Endodermal cell (in vitro differentiated cells): ENCODE data around the gene CCNA2. TPM values are rescaled to one million over a fixed set of nuclear protein-coding genes. Genes with fewer than 3 reads are reported as not detected.

ENCODE experiments used
- DNase-seq: peaks from one replicate; pipeline ENCODE4 v3.0.0-alpha.2; 2017
- H3K27ac ChIP-seq: 2 replicates; pipeline ENCODE4 v1.5.1; 2013; ENCODE audit warnings: mild to moderate bottlenecking, low read depth, low read length, moderate library complexity
- H3K27me3 ChIP-seq: 2 replicates; pipeline ENCODE4 v1.6.1; 2013; ENCODE audit warnings: mild to moderate bottlenecking, low read length, moderate library complexity; ENCODE audit not compliant: insufficient read depth, control insufficient read depth, poor library complexity, severe bottlenecking
- H3K36me3 ChIP-seq: 2 replicates; pipeline ENCODE4 v1.7.0; 2013; ENCODE audit warnings: mild to moderate bottlenecking, low read length, moderate library complexity; ENCODE audit not compliant: control insufficient read depth, insufficient read depth
- H3K4me1 ChIP-seq: one replicate; pipeline ENCODE4 v1.7.0; 2013; ENCODE audit warnings: low read length; ENCODE audit not compliant: control insufficient read depth, insufficient read depth
- H3K4me3 ChIP-seq: 2 replicates; pipeline ENCODE4 v1.5.1; 2013; ENCODE audit warnings: mild to moderate bottlenecking, low read length, moderate library complexity
- H3K9ac ChIP-seq: 2 replicates; pipeline ENCODE4 v1.6.1; 2013; ENCODE audit warnings: mild to moderate bottlenecking, low read length, moderate library complexity; ENCODE audit not compliant: poor library complexity, severe bottlenecking; ENCODE audit errors: extremely low read depth
- H3K9me3 ChIP-seq: 2 replicates; pipeline ENCODE4 v1.6.1; 2013; ENCODE audit warnings: mild to moderate bottlenecking, low read length, moderate library complexity; ENCODE audit not compliant: control insufficient read depth
- H3K27ac Mint-ChIP-seq: 2 replicates; pipeline ENCODE4 v1.8.0; 2020; ENCODE audit warnings: mixed read lengths
- H3K27me3 Mint-ChIP-seq: 2 replicates; pipeline ENCODE4 v1.8.0; 2021; ENCODE audit warnings: mild to moderate bottlenecking, mixed read lengths; ENCODE audit not compliant: insufficient read depth
- H3K36me3 Mint-ChIP-seq: 2 replicates; pipeline ENCODE4 v1.8.0; 2020; ENCODE audit warnings: low read depth, mixed read lengths
- H3K4me1 Mint-ChIP-seq: 2 replicates; pipeline ENCODE4 v1.8.0; 2020; ENCODE audit warnings: mixed read lengths
- H3K4me3 Mint-ChIP-seq: 2 replicates; pipeline ENCODE4 v1.8.0; 2020; ENCODE audit warnings: mild to moderate bottlenecking, moderate library complexity, mixed read lengths
- H3K9me3 Mint-ChIP-seq: 2 replicates; pipeline ENCODE4 v1.8.0; 2020; ENCODE audit warnings: mild to moderate bottlenecking, mixed read lengths
- WGBS, 2 experiments: methylation state at CpG; one replicate each; pipeline versions ENCODE4 v1.1.5 to v1.1.7; 2013; ENCODE audit warnings: missing lambda C conversion rate in 2 of 2, mixed read lengths in 1 of 2; ENCODE audit not compliant: insufficient coverage in 1 of 2, insufficient read length in 1 of 2; 5-methylcytosine and 5-hydroxymethylcytosine counted together
- long read RNA-seq, 4 experiments: library from polyadenylated mRNA in 2 of 4; library from RNA in 1 of 4; library from capped mRNA in 1 of 4; stranded (forward) in 3 of 4; unstranded in 1 of 4; transcript quantifications; one replicate each; pipeline ENCODE4 v2.0.0, GENCODE V29; 2020 to 2021; ENCODE audit warnings: inconsistent platforms in 1 of 4
- polyA plus RNA-seq, 2 experiments: library from polyadenylated mRNA; stranded (reverse); fragments of 50-300 nt; gene quantifications; one replicate each; pipeline ENCODE4 v1.2.3, GENCODE V29; 2013
- total RNA-seq, 2 donors: library from RNA; stranded (reverse); fragmentation: NEBNext Ultra II Directional in 1 of 2; extraction: Animal tissue kit (Norgen Biotek cat#: 25700) in 1 of 2; gene quantifications; 2 replicates in 1 of 2; 3 replicates in 1 of 2; pipeline ENCODE4 v1.2.1, GENCODE V29; 2021
- TF ChIP-seq, protein P1 (sequence below): fragments of 200-600 bp; sonication (generic); conservative IDR thresholded peaks from 2 replicates; pipeline ENCODE4 v1.5.0; 2021; ENCODE audit warnings: antibody characterized with exemption, mild to moderate bottlenecking

Gene CCNA2
- total RNA-seq: 10 to 100 TPM; 62.8 to 82.2 TPM
- 98.1 TPM for polyA plus RNA-seq (2013, experiment 1 of 2)
- polyA plus RNA-seq (2013, experiment 2 of 2): 103 TPM
- long read RNA-seq, experiment 1, transcript CCNA2-201 (8 exons, 2,797 nt): major isoform, 49 of 75 reads
- long read RNA-seq, experiment 1, partial matches to known transcripts: 10 of 75 reads
- long read RNA-seq, experiment 1, other reads (novel, unspliced or antisense): 16 of 75 reads
- long read RNA-seq, experiment 2, transcript CCNA2-201 (8 exons, 2,797 nt): major isoform, 165 of 176 reads
- long read RNA-seq, experiment 2, partial matches to known transcripts: 7 of 176 reads
- long read RNA-seq, experiment 2, other reads (novel, unspliced or antisense): 4 of 176 reads
- long read RNA-seq, experiment 3, transcript CCNA2-201 (8 exons, 2,797 nt): major isoform, 733 of 824 reads
- long read RNA-seq, experiment 3, partial matches to known transcripts: 81 of 824 reads
- long read RNA-seq, experiment 3, other reads (novel, unspliced or antisense): 10 of 824 reads
- long read RNA-seq, experiment 4, transcript CCNA2-201 (8 exons, 2,797 nt): major isoform, 80 of 95 reads
- long read RNA-seq, experiment 4, partial matches to known transcripts: 3 of 95 reads
- long read RNA-seq, experiment 4, other reads (novel, unspliced or antisense): 12 of 95 reads

DNA sequence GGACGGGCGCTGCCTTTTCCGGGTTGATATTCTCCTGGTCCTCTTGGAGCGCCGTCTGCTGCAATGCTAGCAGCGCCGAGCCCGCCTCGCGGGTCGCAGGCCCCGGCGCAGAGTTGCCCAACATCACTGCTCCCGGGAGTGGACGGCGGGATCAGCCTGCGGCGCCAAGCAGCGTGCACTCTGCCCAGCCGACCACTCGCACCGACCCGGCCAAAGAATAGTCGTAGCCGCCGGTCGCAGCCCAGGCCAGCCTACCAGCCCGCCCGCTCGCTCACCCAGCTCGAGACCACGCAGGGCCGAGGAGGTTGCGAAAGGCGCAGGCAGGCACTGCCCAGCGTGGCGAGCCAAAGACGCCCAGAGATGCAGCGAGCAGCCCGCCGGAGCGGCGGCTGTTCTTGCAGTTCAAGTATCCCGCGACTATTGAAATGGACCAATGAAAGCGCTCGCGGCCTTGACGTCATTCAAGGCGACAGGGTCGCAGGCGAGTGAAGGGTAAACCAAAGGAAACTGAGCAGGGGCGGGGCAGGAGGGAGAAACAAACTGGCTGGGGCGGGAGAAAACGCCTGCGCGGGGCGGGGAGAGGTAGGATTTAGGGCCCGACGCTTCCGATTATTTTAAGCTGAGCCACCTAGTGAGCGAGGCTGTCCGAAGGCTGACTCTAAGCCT, at the start of gene CCNA2:
Gene CCNA2, minus strand, starts transcription at position 379 of the 666 bp plus-strand sequence. Its CDS starts 255 bp downstream, at position 124.
- Histone ChIP-seq H3K9me3 (no peaks in the 10 kb centered on the region), H3K4me3 (peak within 1 kb of the TSS; percentile 95), H3K27me3 (no peaks in the 10 kb centered on the region), H3K36me3 (peaks cover 41% of the 10 kb centered on the region), H3K27ac (peak within 1 kb of the TSS; percentile 63), H3K4me1 (no peaks in the 10 kb centered on the region), H3K9ac (peak within 1 kb of the TSS; percentile 76)
- H3K27me3 Mint-ChIP-seq: no peaks in the 10 kb centered on the region
- peak within 1 kb of the TSS; percentile 96 for H3K4me3 Mint-ChIP-seq
- peak; percentile 99 for DNase-seq
- TF ChIP-seq, protein P1, sequence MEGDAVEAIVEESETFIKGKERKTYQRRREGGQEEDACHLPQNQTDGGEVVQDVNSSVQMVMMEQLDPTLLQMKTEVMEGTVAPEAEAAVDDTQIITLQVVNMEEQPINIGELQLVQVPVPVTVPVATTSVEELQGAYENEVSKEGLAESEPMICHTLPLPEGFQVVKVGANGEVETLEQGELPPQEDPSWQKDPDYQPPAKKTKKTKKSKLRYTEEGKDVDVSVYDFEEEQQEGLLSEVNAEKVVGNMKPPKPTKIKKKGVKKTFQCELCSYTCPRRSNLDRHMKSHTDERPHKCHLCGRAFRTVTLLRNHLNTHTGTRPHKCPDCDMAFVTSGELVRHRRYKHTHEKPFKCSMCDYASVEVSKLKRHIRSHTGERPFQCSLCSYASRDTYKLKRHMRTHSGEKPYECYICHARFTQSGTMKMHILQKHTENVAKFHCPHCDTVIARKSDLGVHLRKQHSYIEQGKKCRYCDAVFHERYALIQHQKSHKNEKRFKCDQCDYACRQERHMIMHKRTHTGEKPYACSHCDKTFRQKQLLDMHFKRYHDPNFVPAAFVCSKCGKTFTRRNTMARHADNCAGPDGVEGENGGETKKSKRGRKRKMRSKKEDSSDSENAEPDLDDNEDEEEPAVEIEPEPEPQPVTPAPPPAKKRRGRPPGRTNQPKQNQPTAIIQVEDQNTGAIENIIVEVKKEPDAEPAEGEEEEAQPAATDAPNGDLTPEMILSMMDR: no peak
- WGBS, 2 experiments: 0% methylated on average over 20 to 63 of the region's 63 CpGs
- H3K9me3 Mint-ChIP-seq: no peaks in the 10 kb centered on the region
- peaks cover 9% of the 10 kb centered on the region for H3K4me1 Mint-ChIP-seq
- H3K27ac Mint-ChIP-seq: peak within 1 kb of the TSS; percentile 91
- H3K36me3 Mint-ChIP-seq: peaks cover 22% of the 10 kb centered on the region

DNA sequence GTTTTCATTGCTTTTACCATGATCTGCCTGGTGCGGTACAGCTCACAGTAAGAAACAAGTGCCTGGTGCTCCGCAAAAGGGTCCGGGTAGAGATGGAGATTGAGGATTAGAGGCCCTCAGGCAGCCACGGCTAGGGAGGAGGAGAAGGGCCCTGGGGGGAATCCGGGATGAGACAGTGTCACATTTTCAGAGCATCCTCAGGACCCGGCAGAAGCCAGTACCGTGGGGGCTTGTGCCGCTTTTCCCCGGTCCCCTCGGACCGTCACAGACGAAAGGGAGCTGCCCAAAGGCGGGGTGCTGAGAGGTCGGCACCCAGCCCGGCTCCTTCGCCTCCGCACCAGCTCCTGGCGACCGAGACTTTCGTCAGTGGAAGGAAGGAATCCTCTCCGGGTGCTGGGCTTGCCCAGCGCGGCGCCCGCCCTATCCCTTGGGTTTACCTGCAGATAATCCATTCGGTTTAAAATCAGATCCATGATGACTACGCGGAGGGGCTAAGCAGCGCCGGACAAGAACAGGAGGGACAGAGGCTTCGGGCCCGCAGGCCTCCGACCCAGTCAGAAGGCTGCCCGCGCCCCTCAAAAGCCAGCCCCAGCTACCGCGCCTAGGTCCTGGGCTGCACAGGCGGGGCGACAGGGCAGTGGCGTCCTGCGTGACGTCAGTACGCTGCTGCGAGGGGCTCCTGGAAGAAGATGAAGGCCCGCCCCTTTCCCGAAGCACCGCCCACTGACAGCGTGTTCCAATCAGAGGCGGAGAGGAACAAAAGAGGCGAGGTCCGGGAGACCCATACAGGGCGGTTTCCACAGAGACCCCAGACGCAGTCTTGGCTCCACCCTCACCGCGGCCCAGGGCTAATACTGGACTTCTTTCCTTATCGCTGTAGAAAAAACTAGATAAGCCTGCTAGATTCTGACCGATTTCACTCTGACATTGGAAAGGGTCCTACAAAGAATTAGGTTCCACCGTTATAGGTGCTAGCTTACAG, 46.4 kb upstream of the CCNA2 start, which contains the start of gene BBS7:
Gene BBS7, minus strand, starts transcription at position 634 of the 982 bp plus-strand sequence. Its CDS starts 161 bp downstream, at position 473.
- peaks cover 23% of the 10 kb centered on the region for H3K36me3 Mint-ChIP-seq
- H3K27me3 Mint-ChIP-seq: no peaks in the 10 kb centered on the region
- no peaks in the 10 kb centered on the region for H3K4me1 ChIP-seq
- 0 to 1% methylated on average over 37 to 58 of the region's 58 CpGs for WGBS, 2 experiments
- H3K27ac Mint-ChIP-seq: peak within 1 kb of the TSS; percentile 98
- H3K27me3 ChIP-seq: no peaks in the 10 kb centered on the region
- H3K27ac ChIP-seq: peak within 1 kb of the TSS; percentile 62
- TF ChIP-seq, protein P1: no peak
- no peaks in the 10 kb centered on the region for H3K4me1 Mint-ChIP-seq
- H3K9me3 Mint-ChIP-seq: peaks cover 4% of the 10 kb centered on the region
- H3K9ac ChIP-seq: peak within 1 kb of the TSS; percentile 64
- H3K9me3 ChIP-seq: peaks cover 4% of the 10 kb centered on the region
- peak; percentile 100 for DNase-seq
- H3K4me3 ChIP-seq: peak within 1 kb of the TSS; percentile 91
- H3K4me3 Mint-ChIP-seq: peak within 1 kb of the TSS; percentile 90
- peaks cover 25% of the 10 kb centered on the region for H3K36me3 ChIP-seq
